ENCODE measurements around the gene CMIP. TPM values are rescaled to one million over a fixed set of nuclear protein-coding genes. Genes with fewer than 3 reads are reported as not detected.

Gene CMIP
- polyA plus RNA-seq, 3 donors = 0.85 to 61.9 (median 0.93) TPM

DNA sequence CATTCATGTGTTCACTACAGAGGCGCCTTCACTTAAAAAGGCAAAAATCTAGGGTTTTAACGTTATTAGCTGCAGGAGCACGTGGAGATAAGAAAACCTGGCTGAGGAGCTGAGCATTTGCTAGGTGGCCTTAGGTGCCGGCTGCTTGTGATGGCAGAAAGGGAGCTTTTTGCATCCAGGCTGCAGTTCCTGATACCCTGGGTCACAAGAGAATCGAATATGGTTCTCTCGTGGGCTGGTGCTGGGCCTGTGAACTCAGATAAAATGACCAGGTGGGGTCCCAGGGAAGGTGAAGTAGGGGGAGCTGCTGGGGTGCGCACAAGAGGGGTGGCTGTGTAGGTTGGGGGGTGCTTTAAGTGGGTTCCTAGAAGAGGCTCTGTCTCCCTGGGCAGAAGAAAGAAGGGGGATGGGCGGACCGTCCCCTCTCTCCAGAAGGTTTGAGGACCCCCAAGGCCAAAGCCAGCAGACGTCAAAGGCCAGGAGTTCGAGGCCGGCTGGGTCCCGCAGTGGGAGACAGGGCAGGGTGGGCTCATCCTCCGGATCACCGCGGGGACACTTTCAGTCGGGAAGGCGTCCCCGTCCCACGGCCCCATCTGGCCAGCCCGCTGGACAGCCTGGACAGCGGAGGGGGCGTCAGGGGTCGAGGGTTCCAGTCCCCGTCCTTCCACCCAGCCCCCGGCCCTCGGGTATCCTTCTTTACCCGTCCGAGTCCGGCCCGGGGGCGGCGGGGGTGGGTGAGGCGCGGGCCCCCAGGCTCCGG is 740 bp upstream of the CMIP start:
- Histone ChIP-seq H4K20me1 (ENCODE audit: insufficient read depth, low read length) (peaks cover 32% of the 10 kb centered on the region), H3K27ac (ENCODE audit: low read depth in 1 of 2, low read length in 2 of 2) (peak overlapping the region; percentile 49 to 82), H3K9ac (ENCODE audit: insufficient read depth, low read length, poor library complexity, severe bottlenecking) (peak overlapping the region; percentile 75), H3K79me2 (ENCODE audit: insufficient read depth, low read length) (peaks cover 39% of the 10 kb centered on the region), H3K36me3 (replicated peaks in 1 of 2; ENCODE audit: control insufficient read depth in 1 of 2, insufficient read depth in 2 of 2, low read length in 2 of 2) (no peaks in the 10 kb centered on the region), H3K27me3 (ENCODE audit: control insufficient read depth in 2 of 2, insufficient read depth in 2 of 2, low read length in 2 of 2) (peaks cover 0 to 4% of the 10 kb centered on the region in 2 donors), H2AFZ (ENCODE audit: insufficient read depth, low read depth, low read length, poor library complexity, severe bottlenecking) (no peak overlapping the region), H3K9me3 (replicated peaks in 1 of 2; ENCODE audit: control insufficient read depth in 1 of 2, insufficient read depth in 1 of 2, low read length in 2 of 2) (no peaks in the 10 kb centered on the region), H3K4me2 (replicated peaks; ENCODE audit: extremely low read depth, low read length, poor library complexity, severe bottlenecking) (peak overlapping the region; percentile 75), H3K4me1 (ENCODE audit: control insufficient read depth in 1 of 2, insufficient read depth in 2 of 2, low read length in 2 of 2) (peaks cover 35 to 40% of the 10 kb centered on the region in 2 donors), H3K4me3 (replicated peaks in 1 of 3; ENCODE audit: low read depth in 2 of 3, low read length in 3 of 3) (peak overlapping the region; percentile 43 to 72 (median 58))
- Mint-ChIP-seq H3K27me3 (ENCODE audit: low read depth in 3 of 3) (peaks cover 10 to 31% (median 11%) of the 10 kb centered on the region in 3 donors), H3K36me3 (peaks cover 9 to 19% of the 10 kb centered on the region in 2 donors), H3K9me3 (peaks cover 0 to 2% (median 0%) of the 10 kb centered on the region in 7 donors), H3K27ac (peak overlapping the region; percentile 84 to 96 (median 91)), H3K4me3 (peak overlapping the region; percentile 71 to 79), H3K4me1 (peaks cover 39% of the 10 kb centered on the region)
- WGBS (ENCODE audit: insufficient coverage) = 22% methylated on average over 30 of the region's 36 CpGs
- no peak for DNase-seq
- TF ChIP-seq, protein P1, sequence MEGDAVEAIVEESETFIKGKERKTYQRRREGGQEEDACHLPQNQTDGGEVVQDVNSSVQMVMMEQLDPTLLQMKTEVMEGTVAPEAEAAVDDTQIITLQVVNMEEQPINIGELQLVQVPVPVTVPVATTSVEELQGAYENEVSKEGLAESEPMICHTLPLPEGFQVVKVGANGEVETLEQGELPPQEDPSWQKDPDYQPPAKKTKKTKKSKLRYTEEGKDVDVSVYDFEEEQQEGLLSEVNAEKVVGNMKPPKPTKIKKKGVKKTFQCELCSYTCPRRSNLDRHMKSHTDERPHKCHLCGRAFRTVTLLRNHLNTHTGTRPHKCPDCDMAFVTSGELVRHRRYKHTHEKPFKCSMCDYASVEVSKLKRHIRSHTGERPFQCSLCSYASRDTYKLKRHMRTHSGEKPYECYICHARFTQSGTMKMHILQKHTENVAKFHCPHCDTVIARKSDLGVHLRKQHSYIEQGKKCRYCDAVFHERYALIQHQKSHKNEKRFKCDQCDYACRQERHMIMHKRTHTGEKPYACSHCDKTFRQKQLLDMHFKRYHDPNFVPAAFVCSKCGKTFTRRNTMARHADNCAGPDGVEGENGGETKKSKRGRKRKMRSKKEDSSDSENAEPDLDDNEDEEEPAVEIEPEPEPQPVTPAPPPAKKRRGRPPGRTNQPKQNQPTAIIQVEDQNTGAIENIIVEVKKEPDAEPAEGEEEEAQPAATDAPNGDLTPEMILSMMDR (IDR thresholded peaks at IDR 0.05) = no peak
- intact Hi-C loops (cut with micrococcal nuclease) = no loop called here

DNA sequence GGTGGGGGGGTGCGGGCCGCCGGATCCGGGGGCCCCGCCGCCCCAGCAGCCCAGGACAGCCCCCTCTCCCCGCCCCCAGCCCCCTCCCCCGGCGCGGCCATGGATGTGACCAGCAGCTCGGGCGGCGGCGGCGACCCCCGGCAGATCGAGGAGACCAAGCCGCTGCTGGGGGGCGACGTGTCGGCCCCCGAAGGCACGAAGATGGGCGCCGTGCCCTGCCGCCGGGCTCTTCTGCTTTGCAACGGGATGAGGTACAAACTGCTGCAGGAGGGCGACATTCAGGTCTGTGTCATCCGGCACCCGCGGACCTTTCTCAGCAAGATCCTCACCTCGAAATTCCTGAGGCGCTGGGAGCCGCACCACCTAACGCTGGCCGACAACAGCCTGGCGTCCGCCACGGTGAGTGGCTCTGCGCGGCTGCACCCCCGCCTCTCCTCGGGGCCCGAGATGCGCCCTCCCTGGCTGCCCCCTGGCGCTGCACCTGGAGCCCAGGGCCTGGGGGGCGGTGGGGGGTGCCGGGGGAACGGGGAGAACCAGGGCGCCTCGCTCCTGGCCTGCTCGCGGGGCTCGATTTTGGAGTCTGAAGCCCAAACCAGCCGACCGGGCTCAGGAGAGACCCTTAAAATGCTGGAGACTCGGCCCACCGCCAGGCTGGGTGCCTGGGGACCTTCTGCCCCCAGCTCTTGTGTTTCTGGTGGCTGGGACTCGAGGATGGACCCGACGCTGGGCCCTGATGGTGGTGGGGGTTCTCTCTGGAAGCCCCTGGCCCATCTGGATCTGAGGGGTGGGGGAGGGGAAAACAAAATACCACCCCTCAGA is 744 bp downstream of the CMIP start:
- Histone ChIP-seq H3K27me3 (ENCODE audit: control insufficient read depth in 2 of 2, insufficient read depth in 2 of 2, low read length in 2 of 2) (peaks cover 0 to 4% of the 10 kb centered on the region in 2 donors), H3K9ac (ENCODE audit: insufficient read depth, low read length, poor library complexity, severe bottlenecking) (peak overlapping the region; percentile 91), H3K36me3 (replicated peaks in 1 of 2; ENCODE audit: control insufficient read depth in 1 of 2, insufficient read depth in 2 of 2, low read length in 2 of 2) (peaks cover 0 to 10% of the 10 kb centered on the region in 2 donors), H3K27ac (ENCODE audit: low read depth in 1 of 2, low read length in 2 of 2) (peak overlapping the region; percentile 87 to 97), H2AFZ (ENCODE audit: insufficient read depth, low read depth, low read length, poor library complexity, severe bottlenecking) (peak overlapping the region; percentile 16), H3K4me1 (ENCODE audit: control insufficient read depth in 1 of 2, insufficient read depth in 2 of 2, low read length in 2 of 2) (peaks cover 50 to 55% of the 10 kb centered on the region in 2 donors), H3K4me3 (replicated peaks in 1 of 3; ENCODE audit: low read depth in 2 of 3, low read length in 3 of 3) (peak overlapping the region; percentile 92 to 94 (median 94)), H3K4me2 (replicated peaks; ENCODE audit: extremely low read depth, low read length, poor library complexity, severe bottlenecking) (peak overlapping the region; percentile 90), H4K20me1 (ENCODE audit: insufficient read depth, low read length) (peaks cover 46% of the 10 kb centered on the region), H3K9me3 (replicated peaks in 1 of 2; ENCODE audit: control insufficient read depth in 1 of 2, insufficient read depth in 1 of 2, low read length in 2 of 2) (no peaks in the 10 kb centered on the region), H3K79me2 (ENCODE audit: insufficient read depth, low read length) (peaks cover 54% of the 10 kb centered on the region)
- TF ChIP-seq, protein P1 (IDR thresholded peaks at IDR 0.05) = peak; percentile 25
- Mint-ChIP-seq H3K27me3 (ENCODE audit: low read depth in 3 of 3) (peaks cover 6 to 22% (median 7%) of the 10 kb centered on the region in 3 donors), H3K4me3 (peak overlapping the region; percentile 99), H3K27ac (peak overlapping the region; percentile 92 to 99 (median 96)), H3K4me1 (peaks cover 53% of the 10 kb centered on the region), H3K36me3 (peaks cover 22 to 31% of the 10 kb centered on the region in 2 donors), H3K9me3 (peaks cover 0 to 2% (median 0%) of the 10 kb centered on the region in 7 donors)
- DNase-seq = peak in 2 of 3 donors; percentile 29 to 52
- intact Hi-C loops (cut with micrococcal nuclease) = loop anchor here in 1 of 2 donors (5.0 kb wide), 1 partner anchor 37 kb away; no protein-coding TSS in a partner anchor
- under 1% methylated on average over 48 of the region's 62 CpGs for WGBS (ENCODE audit: insufficient coverage)

Data from CD14-positive monocyte (primary cell).